RKO (cell line): Measurements from ENCODE around the gene ANKRD30A.
"Not testable (repeated sequence)": the region's sequence is repeated elsewhere in the genome, so short reads cannot be mapped to it uniquely, and the experiment has no call there.

Experiments
- DNase-seq: peaks from one replicate; pipeline ENCODE4 v3.0.0-alpha.2; 2016; ENCODE audit warnings: low spot score

ANKRD30A gene

GRCh38 chr10:37125191-37125732 is at the start of gene ANKRD30A:
Gene ANKRD30A, plus strand, starts transcription at chr10:37125598. Its CDS starts 190 bp downstream, at chr10:37125788.
- DNase-seq: no peak

- DNase-seq: not testable (repeated sequence)
Measured at GRCh38 chr10:37076083-37076482, 49.3 kb upstream of the ANKRD30A start.

GRCh38 chr10:37095792-37096573 is 29.4 kb upstream of the ANKRD30A start:
- no peak for DNase-seq

- DNase-seq: no peak
Measured at GRCh38 chr10:37101261-37101660, 24.1 kb upstream of the ANKRD30A start.

- no peak for DNase-seq
Measured at GRCh38 chr10:37109000-37109399, 16.4 kb upstream of the ANKRD30A start.

- DNase-seq: no peak
Measured at GRCh38 chr10:37124532-37124931, 866 bp upstream of the ANKRD30A start.

- no peak for DNase-seq
Measured at GRCh38 chr10:37125921-37126320, 523 bp downstream of the ANKRD30A start.

- DNase-seq: peak; percentile 28
Measured at GRCh38 chr10:37146443-37146842, 21.0 kb downstream of the ANKRD30A start.

- not testable (repeated sequence) for DNase-seq
Measured at GRCh38 chr10:37162430-37162829, 37.0 kb downstream of the ANKRD30A start.

- not testable (repeated sequence) for DNase-seq
Measured at GRCh38 chr10:37171945-37172344, 46.5 kb downstream of the ANKRD30A start.

GRCh38 chr10:37178296-37178695 is 52.9 kb downstream of the ANKRD30A start:
- not testable (repeated sequence) for DNase-seq

GRCh38 chr10:37182719-37183118 is 57.3 kb downstream of the ANKRD30A start:
- not testable (repeated sequence) for DNase-seq

- no peak for DNase-seq
Measured at GRCh38 chr10:37206132-37206531, 80.7 kb downstream of the ANKRD30A start.

GRCh38 chr10:37220866-37221265 is 95.5 kb downstream of the ANKRD30A start:
- DNase-seq: no peak

GRCh38 chr10:37222046-37222445 is 96.6 kb downstream of the ANKRD30A start:
- no peak for DNase-seq

GRCh38 chr10:37225163-37225562 is 99.8 kb downstream of the ANKRD30A start:
- no peak for DNase-seq

GRCh38 chr10:37226524-37226923 is 101.1 kb downstream of the ANKRD30A start:
- DNase-seq: no peak

- no peak for DNase-seq
Measured at GRCh38 chr10:37234692-37235091, 109.3 kb downstream of the ANKRD30A start.

GRCh38 chr10:37236093-37236492 is 110.7 kb downstream of the ANKRD30A start:
- no peak for DNase-seq

- DNase-seq: no peak
Measured at GRCh38 chr10:37240223-37240622, 114.8 kb downstream of the ANKRD30A start.

- DNase-seq: no peak
Measured at GRCh38 chr10:37246637-37247036, 121.2 kb downstream of the ANKRD30A start.

- DNase-seq: not testable (repeated sequence)
Measured at GRCh38 chr10:37255837-37256236, 130.4 kb downstream of the ANKRD30A start.

- DNase-seq: peak; percentile 56
Measured at GRCh38 chr10:37263304-37263703, 137.9 kb downstream of the ANKRD30A start.

- DNase-seq: no peak
Measured at GRCh38 chr10:37268266-37268665, 142.9 kb downstream of the ANKRD30A start.
